Osteoblast (primary cell): ENCODE data around the gene SYT15B. TPM values are rescaled to one million over a fixed set of nuclear protein-coding genes. Genes with fewer than 3 reads are reported as not detected.
"Not testable (repeated sequence)": the region's sequence is repeated elsewhere in the genome, so short reads cannot be mapped to it uniquely, and the experiment has no call there.

ENCODE experiments used
- DNase-seq: peaks from one replicate; pipeline ENCODE4 v3.0.0; 2011; ENCODE audit warnings: low spot score, mixed read lengths; ENCODE audit not compliant: insufficient read length; ENCODE audit errors: missing footprints
- H2AFZ ChIP-seq: 2 replicates; pipeline ENCODE4 v1.6.0; 2011; ENCODE audit warnings: mild to moderate bottlenecking, low read length
- H3K27ac ChIP-seq: 2 replicates; pipeline ENCODE4 v1.5.1; 2011; ENCODE audit warnings: mild to moderate bottlenecking, low read depth, low read length, moderate library complexity
- H3K27me3 ChIP-seq: 2 replicates; pipeline ENCODE4 v1.6.0; 2012; ENCODE audit warnings: mild to moderate bottlenecking, control low read depth, inconsistent platforms, low read length, moderate library complexity; ENCODE audit not compliant: insufficient read depth
- H3K36me3 ChIP-seq: 2 replicates; pipeline ENCODE4 v1.5.1; 2011; ENCODE audit warnings: mild to moderate bottlenecking, low read length, control low read depth, moderate library complexity; ENCODE audit not compliant: insufficient read depth
- H3K4me1 ChIP-seq: 2 replicates; pipeline ENCODE4 v1.5.1; 2011; ENCODE audit warnings: mild to moderate bottlenecking, low read length, control low read depth, moderate library complexity; ENCODE audit not compliant: insufficient read depth
- H3K4me2 ChIP-seq: 2 replicates; pipeline ENCODE4 v1.6.0; 2011; ENCODE audit warnings: mild to moderate bottlenecking, low read length; ENCODE audit not compliant: insufficient read depth
- H3K4me3 ChIP-seq: fragments of 200-600 bp; sonication (generic); 3 replicates; pipeline ENCODE4 v1.5.1; 2012; ENCODE audit warnings: mild to moderate bottlenecking, low read length, inconsistent platforms; ENCODE audit not compliant: insufficient read depth
- H3K79me2 ChIP-seq: 2 replicates; pipeline ENCODE4 v1.6.0; 2012; ENCODE audit warnings: mild to moderate bottlenecking, low read length, control low read depth, inconsistent platforms; ENCODE audit not compliant: insufficient read depth
- H3K9me3 ChIP-seq: 2 replicates; pipeline ENCODE4 v1.5.1; 2011; ENCODE audit warnings: low read depth, low read length, control low read depth
- H4K20me1 ChIP-seq: 2 replicates; pipeline ENCODE4 v1.6.0; 2012; ENCODE audit warnings: mild to moderate bottlenecking, low read length, control low read depth; ENCODE audit not compliant: insufficient read depth
- total RNA-seq: library from RNA; depleted of rRNA; stranded (reverse); fragments of >200 nt; gene quantifications from 2 replicates; pipeline ENCODE4 v1.2.3, GENCODE V29; 2012

SYT15B gene
- total RNA-seq, 1 donor = 0.36 TPM

DNA sequence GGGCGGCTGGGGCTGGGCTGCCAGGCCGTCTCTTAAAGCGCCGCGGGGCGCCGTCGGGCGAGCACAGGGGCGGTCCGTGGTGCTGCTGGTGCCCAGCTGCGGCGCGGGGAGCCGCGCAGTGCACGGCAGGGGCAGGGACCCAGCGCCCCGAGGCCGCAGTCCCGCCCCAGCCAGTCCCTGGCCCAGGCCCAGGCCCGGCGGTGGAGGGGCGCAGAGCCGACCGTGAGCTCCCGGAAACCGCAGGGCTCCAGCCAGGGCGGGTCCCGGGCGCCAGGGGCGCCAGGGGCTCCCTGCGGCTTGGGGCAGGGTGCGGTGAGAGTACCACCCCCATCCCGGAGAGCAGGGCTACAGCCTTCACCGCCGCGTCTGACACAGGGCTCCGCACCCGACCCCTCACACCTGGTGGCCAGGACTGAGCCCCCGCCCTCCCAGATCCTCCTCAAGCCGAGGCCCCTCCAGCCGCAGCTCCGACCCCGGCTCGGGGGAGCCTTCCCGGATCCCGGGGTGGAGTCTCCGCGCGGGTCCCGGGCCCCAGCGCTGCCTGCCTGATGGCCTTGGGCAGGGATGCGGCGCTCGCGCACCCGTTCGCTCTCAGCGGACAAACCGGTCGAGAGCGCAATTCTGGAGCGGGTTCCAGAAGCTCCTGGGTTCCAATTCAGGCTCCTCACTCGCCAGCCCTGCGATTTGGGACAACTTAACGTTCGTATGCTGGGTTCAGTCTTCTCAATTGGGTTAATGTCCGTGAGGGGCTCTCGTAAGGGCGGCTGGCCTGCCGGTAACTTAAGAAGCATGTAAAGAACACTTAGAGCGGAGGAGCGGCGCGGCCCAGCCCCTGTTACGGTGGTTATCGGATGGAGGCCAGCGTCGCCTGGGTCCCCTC lies 478 bp downstream of the SYT15B start:
- H3K9me3 ChIP-seq, H3K79me2 ChIP-seq, H3K36me3 ChIP-seq, H3K27ac ChIP-seq, H2AFZ ChIP-seq, DNase-seq, H3K27me3 ChIP-seq, H4K20me1 ChIP-seq, H3K4me1 ChIP-seq, H3K4me2 ChIP-seq, H3K4me3 ChIP-seq: not testable (repeated sequence)

DNA sequence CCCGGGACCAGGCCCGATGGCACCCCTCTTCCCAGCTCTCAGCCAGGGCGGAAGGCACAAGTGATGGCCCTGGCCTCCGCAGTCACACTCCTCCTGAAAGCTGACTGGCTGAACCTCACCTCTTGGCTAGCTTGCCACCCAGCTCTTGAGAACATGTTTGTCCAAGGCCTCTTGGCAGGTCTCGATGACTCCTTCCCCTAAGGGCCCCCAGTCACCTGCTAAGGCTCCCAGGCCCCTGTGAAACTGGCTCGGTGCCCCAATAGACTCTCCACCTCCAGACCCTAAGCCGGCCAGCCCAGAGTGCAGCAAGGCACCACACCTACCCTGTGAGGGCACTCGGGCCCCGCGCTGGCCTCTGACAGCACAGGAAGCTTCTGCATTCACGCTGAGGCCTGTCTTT lies 4.5 kb downstream of the SYT15B start:
- H3K4me1 ChIP-seq, H3K9me3 ChIP-seq, H3K36me3 ChIP-seq, H4K20me1 ChIP-seq, H3K27ac ChIP-seq, H3K4me3 ChIP-seq, H3K27me3 ChIP-seq, H3K4me2 ChIP-seq, DNase-seq, H2AFZ ChIP-seq, H3K79me2 ChIP-seq: not testable (repeated sequence)

DNA sequence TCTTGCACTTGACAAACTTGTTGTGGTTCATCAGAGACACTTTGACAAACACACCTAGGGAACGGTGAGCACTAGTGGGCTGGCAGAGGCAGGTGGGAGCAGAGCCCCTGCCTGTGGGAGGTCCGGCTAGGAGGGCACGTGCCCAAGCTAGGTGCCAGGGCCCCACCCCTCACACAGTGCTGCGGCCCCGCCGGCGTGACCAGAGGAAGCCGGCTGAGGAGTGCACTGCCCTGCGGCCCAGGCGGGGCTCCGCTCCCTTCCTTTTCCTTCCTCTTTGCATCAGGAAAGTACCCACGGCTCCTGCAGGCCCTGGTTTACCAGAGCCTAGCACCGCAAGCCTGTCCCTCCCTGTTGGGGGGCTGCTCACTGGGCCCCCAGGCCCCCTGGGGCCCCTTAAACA lies 7.2 kb downstream of the SYT15B start:
- not testable (repeated sequence) for H3K4me1 ChIP-seq, H3K79me2 ChIP-seq, H3K4me3 ChIP-seq, H3K36me3 ChIP-seq, H3K27ac ChIP-seq, DNase-seq, H3K9me3 ChIP-seq, H3K27me3 ChIP-seq, H4K20me1 ChIP-seq, H2AFZ ChIP-seq, H3K4me2 ChIP-seq

DNA sequence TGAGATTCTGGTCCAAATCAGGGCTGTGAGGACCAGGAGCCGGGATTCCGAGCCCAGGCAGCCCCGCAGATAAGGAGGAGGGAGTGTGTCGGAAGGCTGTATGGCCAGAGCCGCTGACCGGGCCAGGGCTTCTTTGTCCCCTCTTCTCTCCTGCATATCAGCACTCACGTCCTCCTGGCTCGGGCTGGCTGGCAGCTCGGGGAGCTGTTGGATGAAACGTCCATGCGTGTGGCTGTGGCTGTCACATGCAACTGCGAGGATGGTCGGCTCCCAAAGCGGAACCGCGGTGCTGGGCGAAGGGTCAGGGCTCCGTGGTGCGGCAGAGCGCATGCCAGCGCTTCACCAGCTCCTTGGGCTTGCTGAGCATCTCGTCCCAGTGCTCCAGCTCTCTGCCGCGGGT lies 9.5 kb downstream of the SYT15B start:
- H3K4me2 ChIP-seq, H2AFZ ChIP-seq, DNase-seq, H3K4me1 ChIP-seq, H3K27me3 ChIP-seq, H3K4me3 ChIP-seq, H3K79me2 ChIP-seq, H4K20me1 ChIP-seq, H3K9me3 ChIP-seq, H3K27ac ChIP-seq, H3K36me3 ChIP-seq: not testable (repeated sequence)

DNA sequence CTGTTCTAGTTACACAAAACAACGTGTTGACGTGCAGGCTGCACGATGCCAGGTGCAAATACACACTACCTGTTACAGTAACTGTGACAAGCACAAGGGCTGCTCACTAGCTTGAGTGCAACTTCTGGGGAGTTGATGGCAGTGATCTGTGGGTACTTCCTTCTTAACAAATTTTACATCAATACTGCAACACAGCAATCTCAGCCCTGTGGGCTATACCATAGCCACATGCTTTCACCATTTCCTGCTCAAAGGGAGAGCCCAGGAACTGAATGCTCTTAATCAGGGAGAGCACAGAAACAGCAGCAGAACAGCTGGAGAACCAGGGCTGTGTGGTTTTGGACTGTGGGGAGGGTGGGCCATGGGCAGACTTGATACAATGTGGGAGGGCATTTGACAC lies 10.2 kb downstream of the SYT15B start:
- not testable (repeated sequence) for H3K27ac ChIP-seq, H4K20me1 ChIP-seq, H3K4me2 ChIP-seq, H3K4me3 ChIP-seq, H3K36me3 ChIP-seq, H2AFZ ChIP-seq, H3K79me2 ChIP-seq, H3K27me3 ChIP-seq, DNase-seq, H3K4me1 ChIP-seq, H3K9me3 ChIP-seq

DNA sequence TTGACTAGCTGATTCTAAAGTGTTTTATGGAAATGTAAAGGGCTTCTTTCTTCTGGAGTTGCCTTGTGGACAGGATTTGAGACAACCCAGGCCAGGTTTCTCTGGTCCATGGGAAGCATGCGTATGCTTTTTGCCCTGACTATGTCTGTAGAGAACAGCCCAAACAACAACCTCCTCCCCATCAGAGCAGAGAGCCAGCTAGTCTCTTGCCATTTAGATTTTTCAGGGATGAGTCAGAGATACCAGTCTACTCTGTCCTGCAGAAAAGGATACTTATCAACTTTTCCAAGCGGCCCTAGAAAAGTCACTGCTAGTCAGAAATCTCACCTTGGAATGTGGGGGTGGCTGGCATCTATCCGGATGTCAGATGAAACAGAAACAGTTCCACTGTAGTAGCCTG lies 11.6 kb downstream of the SYT15B start:
- H3K9me3 ChIP-seq, DNase-seq, H3K4me1 ChIP-seq, H3K36me3 ChIP-seq, H3K79me2 ChIP-seq, H3K27ac ChIP-seq, H4K20me1 ChIP-seq, H3K4me2 ChIP-seq, H3K27me3 ChIP-seq, H2AFZ ChIP-seq, H3K4me3 ChIP-seq: not testable (repeated sequence)

DNA sequence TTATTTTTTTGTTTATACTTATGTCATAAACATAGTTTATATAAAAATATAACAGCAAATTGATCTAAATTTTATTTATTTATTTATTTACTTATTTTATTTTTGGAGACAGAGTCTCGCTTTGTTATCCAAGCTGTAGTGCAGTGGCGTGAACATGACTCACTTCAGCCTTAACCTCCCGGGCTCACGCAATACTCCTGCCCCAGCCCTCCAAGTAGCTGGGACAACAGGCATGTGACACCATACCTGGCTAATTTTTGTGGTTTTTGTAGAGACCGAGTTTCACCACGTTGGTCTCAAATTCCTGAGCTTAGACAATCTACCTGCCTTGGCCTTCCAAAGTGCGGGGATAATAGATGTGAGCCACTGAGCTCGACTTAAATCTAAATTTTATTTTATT lies 13.0 kb downstream of the SYT15B start:
- not testable (repeated sequence) for H3K79me2 ChIP-seq, H3K4me1 ChIP-seq, H2AFZ ChIP-seq, H3K9me3 ChIP-seq, H4K20me1 ChIP-seq, H3K4me2 ChIP-seq, H3K27me3 ChIP-seq, DNase-seq, H3K27ac ChIP-seq, H3K4me3 ChIP-seq, H3K36me3 ChIP-seq

DNA sequence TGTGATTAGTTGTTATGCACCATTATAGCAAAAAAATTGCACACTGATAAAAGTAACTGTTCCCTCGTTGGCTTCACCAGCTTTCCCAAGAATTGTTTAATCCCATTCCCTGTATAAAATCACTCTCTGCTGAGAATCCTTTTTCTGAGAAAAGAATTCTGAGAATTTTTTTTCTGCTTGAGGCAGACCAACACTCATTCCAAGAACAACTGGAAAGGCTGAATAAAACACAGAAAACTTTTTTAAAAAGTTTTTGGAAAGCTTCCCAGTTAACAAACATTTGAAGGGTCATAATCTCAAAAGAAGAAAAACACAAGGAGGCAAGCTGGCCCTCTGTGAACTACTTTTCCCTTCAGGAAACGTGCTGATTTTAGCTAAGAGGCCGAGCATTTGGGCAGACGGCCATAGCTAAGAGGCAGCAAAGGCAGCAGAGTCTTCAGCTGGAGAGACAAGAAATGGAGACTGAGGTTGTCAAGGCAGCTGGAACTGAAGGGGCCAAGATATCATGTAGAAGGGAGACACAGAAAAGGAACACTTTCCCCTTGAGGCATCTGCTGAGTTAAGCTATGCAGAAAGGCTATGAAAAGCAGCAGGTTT lies 16.5 kb downstream of the SYT15B start:
- not testable (repeated sequence) for H3K9me3 ChIP-seq, H2AFZ ChIP-seq, H3K36me3 ChIP-seq, H3K4me1 ChIP-seq, H3K27me3 ChIP-seq, H3K4me3 ChIP-seq, H3K79me2 ChIP-seq, DNase-seq, H4K20me1 ChIP-seq, H3K27ac ChIP-seq, H3K4me2 ChIP-seq

DNA sequence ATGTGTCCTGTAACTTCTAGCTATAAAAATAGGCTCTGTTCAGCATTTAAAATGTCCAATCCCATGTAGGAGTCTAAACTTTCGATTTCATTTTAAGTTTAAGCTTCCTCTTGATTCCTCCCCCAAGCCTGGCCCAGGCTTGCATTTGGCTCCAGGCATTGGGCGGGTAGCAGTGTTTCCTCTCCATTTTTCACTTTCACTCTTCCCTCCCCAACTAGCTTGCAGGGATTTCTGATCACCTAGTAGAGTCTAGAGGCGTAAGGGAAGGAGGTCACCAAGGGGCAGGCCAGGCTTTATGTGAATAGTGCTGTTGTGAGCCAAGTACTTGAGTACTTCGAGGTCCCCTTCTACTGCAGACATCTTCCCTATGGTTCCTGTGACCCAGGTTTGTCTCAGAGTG lies 18.5 kb downstream of the SYT15B start:
- not testable (repeated sequence) for H3K79me2 ChIP-seq, H3K4me2 ChIP-seq, H3K27ac ChIP-seq, H3K4me3 ChIP-seq, H3K4me1 ChIP-seq, H4K20me1 ChIP-seq, H3K9me3 ChIP-seq, DNase-seq, H3K27me3 ChIP-seq, H2AFZ ChIP-seq, H3K36me3 ChIP-seq
